Measurements from ENCODE around the gene EMSY.
"Not testable (repeated sequence)": the region's sequence is repeated elsewhere in the genome, so short reads cannot be mapped to it uniquely, and the experiment has no call there.

- TF ChIP-seq CTCF, POLR2A, EP300, POLR2AphosphoS5 (IDR thresholded peaks at IDR 0.05): not testable (repeated sequence)
Measured at GRCh38 chr11:76401484-76401883, 43.3 kb upstream of the EMSY start.
